ENCODE measurements around the gene ARFRP1. TPM values are rescaled to one million over a fixed set of nuclear protein-coding genes. Genes with fewer than 3 reads are reported as not detected.

ARFRP1 gene
- total and polyA plus RNA-seq, 2 of the 13 experiments (the other 11 are each of a cell fraction or from before 2014, with no cell fraction given) = 32.0 to 51.1 TPM

DNA sequence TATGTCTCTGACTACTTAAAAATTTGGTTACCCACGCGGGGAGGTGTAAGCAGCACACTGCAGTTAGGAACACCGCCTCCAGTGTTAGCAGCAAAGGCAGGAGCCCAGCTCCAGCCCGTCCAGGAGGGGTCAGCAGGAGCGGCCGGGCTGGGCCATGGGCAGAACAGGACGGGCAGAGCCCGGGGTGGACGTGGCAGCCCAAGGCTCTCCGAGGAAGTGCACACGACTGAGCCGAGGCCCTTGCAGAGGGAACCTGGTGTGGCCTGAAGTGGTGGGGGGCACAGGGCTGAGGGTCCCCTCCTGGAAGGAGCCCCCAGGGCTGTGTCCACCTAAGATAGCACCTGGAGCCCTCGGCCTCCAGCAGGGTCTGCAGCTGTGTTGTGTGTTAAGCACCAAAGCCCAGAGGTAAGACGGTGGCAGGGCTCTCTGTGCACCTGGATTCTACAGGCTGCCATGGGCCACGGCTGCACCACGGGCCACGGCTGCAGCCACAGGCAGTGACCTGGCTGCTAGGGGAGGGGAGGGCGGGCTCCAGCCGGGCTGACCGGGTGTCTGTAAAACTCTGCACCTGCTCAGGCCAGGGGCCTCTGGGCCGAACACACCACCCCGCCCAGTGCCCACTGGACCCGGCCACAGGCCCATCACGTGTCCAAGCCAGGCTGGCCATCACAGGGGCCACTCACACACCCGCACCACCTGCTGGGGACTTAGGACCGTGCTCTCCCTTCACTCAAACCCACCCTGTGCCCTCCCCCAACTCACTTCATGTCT, 38.4 kb upstream of the ARFRP1 start (continued):
- TF ChIP-seq ZNF839 (CRISPR knock-in tag; IDR thresholded peaks at IDR 0.05; ENCODE audit: borderline replicate concordance) (no peak), ZSCAN25 (CRISPR knock-in tag; IDR thresholded peaks at IDR 0.05) (0 out of 2 replicates have a peak, but pooled peaks have one; percentile 23), HCFC1 (IDR thresholded peaks at IDR 0.05; ENCODE audit: low read depth, low read length) (no peak), YEATS4 (CRISPR knock-in tag; IDR thresholded peaks at IDR 0.05; ENCODE audit: borderline replicate concordance) (no peak), ZNF543 (CRISPR knock-in tag; IDR thresholded peaks at IDR 0.05) (no peak), ZBTB38 (CRISPR knock-in tag; IDR thresholded peaks at IDR 0.05) (no peak), MYC (CRISPR knock-in tag; IDR thresholded peaks at IDR 0.05; ENCODE audit: borderline replicate concordance) (0 out of 2 replicates have a peak, but pooled peaks have one; percentile 11), ZNF354B (CRISPR knock-in tag; IDR thresholded peaks at IDR 0.05) (no peak), REXO4 (CRISPR knock-in tag; IDR thresholded peaks at IDR 0.05; ENCODE audit: borderline replicate concordance) (no peak), SSRP1 (CRISPR knock-in tag; IDR thresholded peaks at IDR 0.05) (peak; percentile 92), KAT2B (IDR thresholded peaks at IDR 0.05; ENCODE audit: borderline replicate concordance, low read depth, low read length) (no peak), NFE2L2 (IDR thresholded peaks at IDR 0.05; ENCODE audit: low read length) (no peak), ZNF230 (CRISPR knock-in tag; IDR thresholded peaks at IDR 0.05) (no peak), ZNF264 (CRISPR knock-in tag; IDR thresholded peaks at IDR 0.05) (no peak)
- TF ChIP-seq, protein P1, sequence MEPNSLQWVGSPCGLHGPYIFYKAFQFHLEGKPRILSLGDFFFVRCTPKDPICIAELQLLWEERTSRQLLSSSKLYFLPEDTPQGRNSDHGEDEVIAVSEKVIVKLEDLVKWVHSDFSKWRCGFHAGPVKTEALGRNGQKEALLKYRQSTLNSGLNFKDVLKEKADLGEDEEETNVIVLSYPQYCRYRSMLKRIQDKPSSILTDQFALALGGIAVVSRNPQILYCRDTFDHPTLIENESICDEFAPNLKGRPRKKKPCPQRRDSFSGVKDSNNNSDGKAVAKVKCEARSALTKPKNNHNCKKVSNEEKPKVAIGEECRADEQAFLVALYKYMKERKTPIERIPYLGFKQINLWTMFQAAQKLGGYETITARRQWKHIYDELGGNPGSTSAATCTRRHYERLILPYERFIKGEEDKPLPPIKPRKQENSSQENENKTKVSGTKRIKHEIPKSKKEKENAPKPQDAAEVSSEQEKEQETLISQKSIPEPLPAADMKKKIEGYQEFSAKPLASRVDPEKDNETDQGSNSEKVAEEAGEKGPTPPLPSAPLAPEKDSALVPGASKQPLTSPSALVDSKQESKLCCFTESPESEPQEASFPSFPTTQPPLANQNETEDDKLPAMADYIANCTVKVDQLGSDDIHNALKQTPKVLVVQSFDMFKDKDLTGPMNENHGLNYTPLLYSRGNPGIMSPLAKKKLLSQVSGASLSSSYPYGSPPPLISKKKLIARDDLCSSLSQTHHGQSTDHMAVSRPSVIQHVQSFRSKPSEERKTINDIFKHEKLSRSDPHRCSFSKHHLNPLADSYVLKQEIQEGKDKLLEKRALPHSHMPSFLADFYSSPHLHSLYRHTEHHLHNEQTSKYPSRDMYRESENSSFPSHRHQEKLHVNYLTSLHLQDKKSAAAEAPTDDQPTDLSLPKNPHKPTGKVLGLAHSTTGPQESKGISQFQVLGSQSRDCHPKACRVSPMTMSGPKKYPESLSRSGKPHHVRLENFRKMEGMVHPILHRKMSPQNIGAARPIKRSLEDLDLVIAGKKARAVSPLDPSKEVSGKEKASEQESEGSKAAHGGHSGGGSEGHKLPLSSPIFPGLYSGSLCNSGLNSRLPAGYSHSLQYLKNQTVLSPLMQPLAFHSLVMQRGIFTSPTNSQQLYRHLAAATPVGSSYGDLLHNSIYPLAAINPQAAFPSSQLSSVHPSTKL (CRISPR knock-in tag; IDR thresholded peaks at IDR 0.05) = 0 out of 2 replicates have a peak, but pooled peaks have one; percentile 13
- TF ChIP-seq, protein P2, sequence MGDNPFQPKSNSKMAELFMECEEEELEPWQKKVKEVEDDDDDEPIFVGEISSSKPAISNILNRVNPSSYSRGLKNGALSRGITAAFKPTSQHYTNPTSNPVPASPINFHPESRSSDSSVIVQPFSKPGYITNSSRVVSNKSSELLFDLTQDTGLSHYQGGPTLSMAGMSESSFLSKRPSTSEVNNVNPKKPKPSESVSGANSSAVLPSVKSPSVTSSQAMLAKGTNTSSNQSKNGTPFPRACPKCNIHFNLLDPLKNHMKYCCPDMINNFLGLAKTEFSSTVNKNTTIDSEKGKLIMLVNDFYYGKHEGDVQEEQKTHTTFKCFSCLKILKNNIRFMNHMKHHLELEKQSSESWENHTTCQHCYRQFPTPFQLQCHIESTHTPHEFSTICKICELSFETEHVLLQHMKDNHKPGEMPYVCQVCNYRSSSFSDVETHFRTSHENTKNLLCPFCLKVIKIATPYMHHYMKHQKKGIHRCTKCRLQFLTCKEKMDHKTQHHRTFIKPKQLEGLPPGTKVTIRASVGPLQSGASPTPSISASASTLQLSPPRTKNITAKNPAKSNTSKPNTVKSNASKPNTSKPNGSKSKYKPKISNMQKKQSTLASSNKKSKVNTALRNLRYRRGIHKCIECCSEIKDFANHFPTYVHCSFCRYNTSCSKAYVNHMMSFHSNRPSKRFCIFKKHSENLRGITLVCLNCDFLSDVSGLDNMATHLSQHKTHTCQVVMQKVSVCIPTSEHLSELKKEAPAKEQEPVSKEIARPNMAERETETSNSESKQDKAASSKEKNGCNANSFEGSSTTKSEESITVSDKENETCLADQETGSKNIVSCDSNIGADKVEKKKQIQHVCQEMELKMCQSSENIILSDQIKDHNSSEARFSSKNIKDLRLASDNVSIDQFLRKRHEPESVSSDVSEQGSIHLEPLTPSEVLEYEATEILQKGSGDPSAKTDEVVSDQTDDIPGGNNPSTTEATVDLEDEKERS (CRISPR knock-in tag; IDR thresholded peaks at IDR 0.05) = no peak
- TF ChIP-seq, protein P3, sequence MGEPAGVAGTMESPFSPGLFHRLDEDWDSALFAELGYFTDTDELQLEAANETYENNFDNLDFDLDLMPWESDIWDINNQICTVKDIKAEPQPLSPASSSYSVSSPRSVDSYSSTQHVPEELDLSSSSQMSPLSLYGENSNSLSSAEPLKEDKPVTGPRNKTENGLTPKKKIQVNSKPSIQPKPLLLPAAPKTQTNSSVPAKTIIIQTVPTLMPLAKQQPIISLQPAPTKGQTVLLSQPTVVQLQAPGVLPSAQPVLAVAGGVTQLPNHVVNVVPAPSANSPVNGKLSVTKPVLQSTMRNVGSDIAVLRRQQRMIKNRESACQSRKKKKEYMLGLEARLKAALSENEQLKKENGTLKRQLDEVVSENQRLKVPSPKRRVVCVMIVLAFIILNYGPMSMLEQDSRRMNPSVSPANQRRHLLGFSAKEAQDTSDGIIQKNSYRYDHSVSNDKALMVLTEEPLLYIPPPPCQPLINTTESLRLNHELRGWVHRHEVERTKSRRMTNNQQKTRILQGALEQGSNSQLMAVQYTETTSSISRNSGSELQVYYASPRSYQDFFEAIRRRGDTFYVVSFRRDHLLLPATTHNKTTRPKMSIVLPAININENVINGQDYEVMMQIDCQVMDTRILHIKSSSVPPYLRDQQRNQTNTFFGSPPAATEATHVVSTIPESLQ (CRISPR knock-in tag; conservative IDR thresholded peaks at IDR 0.05) = no peak
- TF ChIP-seq, protein P4, sequence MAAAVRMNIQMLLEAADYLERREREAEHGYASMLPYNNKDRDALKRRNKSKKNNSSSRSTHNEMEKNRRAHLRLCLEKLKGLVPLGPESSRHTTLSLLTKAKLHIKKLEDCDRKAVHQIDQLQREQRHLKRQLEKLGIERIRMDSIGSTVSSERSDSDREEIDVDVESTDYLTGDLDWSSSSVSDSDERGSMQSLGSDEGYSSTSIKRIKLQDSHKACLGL (CRISPR knock-in tag; IDR thresholded peaks at IDR 0.05) = peak; percentile 59; the same call in 1 of the 2 replicates
- TF ChIP-seq, protein P5, sequence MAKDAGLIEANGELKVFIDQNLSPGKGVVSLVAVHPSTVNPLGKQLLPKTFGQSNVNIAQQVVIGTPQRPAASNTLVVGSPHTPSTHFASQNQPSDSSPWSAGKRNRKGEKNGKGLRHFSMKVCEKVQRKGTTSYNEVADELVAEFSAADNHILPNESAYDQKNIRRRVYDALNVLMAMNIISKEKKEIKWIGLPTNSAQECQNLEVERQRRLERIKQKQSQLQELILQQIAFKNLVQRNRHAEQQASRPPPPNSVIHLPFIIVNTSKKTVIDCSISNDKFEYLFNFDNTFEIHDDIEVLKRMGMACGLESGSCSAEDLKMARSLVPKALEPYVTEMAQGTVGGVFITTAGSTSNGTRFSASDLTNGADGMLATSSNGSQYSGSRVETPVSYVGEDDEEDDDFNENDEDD (CRISPR knock-in tag; IDR thresholded peaks at IDR 0.05; ENCODE audit: borderline replicate concordance) = no peak
